GM23338 (cell line): ENCODE data around the gene RSRC1. TPM values are rescaled to one million over a fixed set of nuclear protein-coding genes. Genes with fewer than 3 reads are reported as not detected.

Source experiments
- ATAC-seq: fragments of 200-7000 bp; cut with Tn5 transposase; 3 replicates; pipeline ENCODE4 v1.9.1; 2020
- DNase-seq: peaks from one replicate; pipeline ENCODE4 v3.0.0-alpha.2; 2015; ENCODE audit warnings: low spot score
- H2AFZ ChIP-seq: fragments of 200-600 bp; sonication (generic); 2 replicates; pipeline ENCODE4 v1.8.0; 2016; ENCODE audit warnings: antibody characterized with exemption, mild to moderate bottlenecking, moderate library complexity
- H3F3A ChIP-seq: fragments of 200-600 bp; sonication (generic); replicated peaks from 2 replicates; pipeline ENCODE4 v1.8.0; 2017; ENCODE audit warnings: antibody characterized with exemption, mixed run types, low read depth
- H3K27ac ChIP-seq: fragments of 200-600 bp; sonication (generic); 2 replicates; pipeline ENCODE4 v1.6.1; 2016; ENCODE audit warnings: low read depth
- H3K27me3 ChIP-seq: fragments of 200-600 bp; sonication (generic); 2 replicates; pipeline ENCODE4 v1.8.0; 2016; ENCODE audit warnings: mild to moderate bottlenecking, mixed run types, moderate library complexity; ENCODE audit not compliant: insufficient read depth
- H3K36me3 ChIP-seq: fragments of 200-600 bp; sonication (generic); 2 replicates; pipeline ENCODE4 v1.8.0; 2016; ENCODE audit warnings: mild to moderate bottlenecking; ENCODE audit not compliant: insufficient read depth
- H3K4me1 ChIP-seq: fragments of 200-600 bp; sonication (generic); 2 replicates; pipeline ENCODE4 v1.8.0; 2016; ENCODE audit warnings: mild to moderate bottlenecking, moderate library complexity; ENCODE audit not compliant: insufficient read depth
- H3K4me2 ChIP-seq: fragments of 200-600 bp; sonication (generic); 2 replicates; pipeline ENCODE4 v1.7.1; 2017; ENCODE audit warnings: mixed run types
- H3K4me3 ChIP-seq: fragments of 200-600 bp; sonication (generic); 2 replicates; pipeline ENCODE4 v1.6.1; 2016; ENCODE audit warnings: mixed run types
- H3K79me2 ChIP-seq: fragments of 200-600 bp; sonication (generic); replicated peaks from 2 replicates; pipeline ENCODE4 v1.8.0; 2017; ENCODE audit warnings: mild to moderate bottlenecking; ENCODE audit not compliant: insufficient read depth
- H3K9me2 ChIP-seq: fragments of 200-600 bp; sonication (generic); 2 replicates; pipeline ENCODE4 v1.8.0; 2017; ENCODE audit not compliant: insufficient read depth
- H4K20me1 ChIP-seq: fragments of 200-600 bp; sonication (generic); replicated peaks from 2 replicates; pipeline ENCODE4 v1.8.0; 2017; ENCODE audit warnings: mild to moderate bottlenecking; ENCODE audit not compliant: insufficient read depth
- H3K27ac Mint-ChIP-seq: 2 replicates; pipeline ENCODE4 v1.8.0; 2020; ENCODE audit warnings: inconsistent platforms, mild to moderate bottlenecking, moderate library complexity, mixed read lengths
- H3K27me3 Mint-ChIP-seq: 3 replicates; pipeline ENCODE4 v1.8.0; 2022; ENCODE audit warnings: low read depth, mild to moderate bottlenecking, moderate library complexity, mixed read lengths, inconsistent platforms; ENCODE audit not compliant: insufficient read depth, poor library complexity
- H3K36me3 Mint-ChIP-seq: 3 replicates; pipeline ENCODE4 v1.8.0; 2021; ENCODE audit warnings: low read depth, mild to moderate bottlenecking, inconsistent platforms, moderate library complexity, mixed read lengths
- H3K4me1 Mint-ChIP-seq: 3 replicates; pipeline ENCODE4 v1.8.0; 2020; ENCODE audit warnings: mild to moderate bottlenecking, inconsistent platforms, mixed read lengths
- H3K4me3 Mint-ChIP-seq: 3 replicates; pipeline ENCODE4 v1.8.0; 2021; ENCODE audit warnings: moderate library complexity, mild to moderate bottlenecking, inconsistent platforms, mixed read lengths
- H3K9me3 Mint-ChIP-seq: 3 replicates; pipeline ENCODE4 v1.8.0; 2020; ENCODE audit warnings: moderate library complexity, mild to moderate bottlenecking, inconsistent platforms, mixed read lengths
- EZH2 ChIP-seq: fragments of 200-600 bp; sonication (generic); IDR thresholded peaks from one replicate; pipeline ENCODE4 v1.8.0; 2017; ENCODE audit warnings: antibody characterized with exemption, mild to moderate bottlenecking, low read depth; ENCODE audit not compliant: unreplicated experiment
- STAT1 ChIP-seq: IDR thresholded peaks from one replicate; pipeline ENCODE4 v1.6.1; 2016; ENCODE audit warnings: antibody characterized with exemption; ENCODE audit not compliant: unreplicated experiment
- ZNF114 ChIP-seq: fragments of 250-450 bp; sonication (Bioruptor Pico); IDR thresholded peaks from 2 replicates; pipeline ENCODE4 v1.5.0; 2020; ENCODE audit warnings: mild to moderate bottlenecking, moderate library complexity
- ZNF331 ChIP-seq: fragments of 250-450 bp; sonication (Bioruptor Pico); IDR thresholded peaks from 2 replicates; pipeline ENCODE4 v1.5.0; 2020; ENCODE audit warnings: low read depth, mild to moderate bottlenecking, moderate library complexity
- polyA plus RNA-seq: library from polyadenylated mRNA; unstranded; fragments of >200 nt; fragmentation: Nextera tagmentation; extraction: Ambion mirVana; gene quantifications from 2 replicates; pipeline ENCODE4 v1.2.1, GENCODE V29; 2016
- total RNA-seq: library from RNA; depleted of rRNA; stranded (reverse); fragments of >200 nt; shearing (Covaris generic); gene quantifications from 2 replicates; pipeline ENCODE4 v1.2.3, GENCODE V29; 2014
- TF ChIP-seq, protein P1 (sequence below), 2 experiments: fragments of 200-600 bp in 1 of 2; sonication (generic) in 1 of 2; conservative IDR thresholded peaks; 2 replicates each; pipeline versions ENCODE4 v1.5.1 to v1.6.1; 2016 to 2017; ENCODE audit warnings: antibody characterized with exemption in 2 of 2, low read depth in 2 of 2, mild to moderate bottlenecking in 2 of 2, moderate library complexity in 1 of 2
- TF ChIP-seq, protein P2 (sequence below): fragments of 250-450 bp; sonication (Bioruptor Pico); IDR thresholded peaks from 2 replicates; pipeline ENCODE4 v1.5.0; 2020; ENCODE audit warnings: mild to moderate bottlenecking, moderate library complexity
- TF ChIP-seq, protein P3 (sequence below): IDR thresholded peaks from one replicate; pipeline ENCODE4 v1.6.1; 2018; ENCODE audit warnings: antibody characterized with exemption; ENCODE audit not compliant: unreplicated experiment

Gene RSRC1
- total and polyA plus RNA-seq, 2 experiments from 2014 or later: 32.5 to 76.8 TPM

DNA sequence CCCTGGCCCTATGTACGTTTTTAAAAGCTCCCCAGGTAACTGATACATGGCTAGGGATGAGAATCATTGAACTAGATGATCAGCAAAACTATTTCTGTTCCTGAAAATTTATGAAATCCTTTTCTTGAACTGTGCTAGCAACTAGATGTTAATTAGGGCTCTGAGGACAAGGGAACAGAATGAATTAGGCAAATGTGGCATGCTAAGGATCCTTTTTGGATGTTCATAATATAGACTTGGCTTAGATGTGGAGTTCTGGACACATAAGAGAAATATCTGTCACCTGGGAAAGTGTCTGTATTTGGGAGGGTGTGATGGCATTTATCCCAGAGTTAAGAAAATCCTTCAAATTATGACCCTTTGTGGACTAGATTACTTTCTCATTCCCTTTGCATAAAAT is 71.2 kb downstream of the RSRC1 start:
- Mint-ChIP-seq H3K27me3 (peaks cover 3% of the 10 kb centered on the region), H3K36me3 (peaks cover 6% of the 10 kb centered on the region; the same call in 1 of the 3 replicates), H3K4me3 (no peak overlapping the region), H3K9me3 (no peaks in the 10 kb centered on the region; the same call in 2 of the 3 replicates), H3K27ac (no peak overlapping the region), H3K4me1 (no peaks in the 10 kb centered on the region)
- DNase-seq (no peak), ATAC-seq (no peak)
- no peak for TF ChIP-seq EZH2
- TF ChIP-seq ZNF114 (CRISPR knock-in tag): no peak
- no peak for TF ChIP-seq STAT1
- TF ChIP-seq, protein P1, sequence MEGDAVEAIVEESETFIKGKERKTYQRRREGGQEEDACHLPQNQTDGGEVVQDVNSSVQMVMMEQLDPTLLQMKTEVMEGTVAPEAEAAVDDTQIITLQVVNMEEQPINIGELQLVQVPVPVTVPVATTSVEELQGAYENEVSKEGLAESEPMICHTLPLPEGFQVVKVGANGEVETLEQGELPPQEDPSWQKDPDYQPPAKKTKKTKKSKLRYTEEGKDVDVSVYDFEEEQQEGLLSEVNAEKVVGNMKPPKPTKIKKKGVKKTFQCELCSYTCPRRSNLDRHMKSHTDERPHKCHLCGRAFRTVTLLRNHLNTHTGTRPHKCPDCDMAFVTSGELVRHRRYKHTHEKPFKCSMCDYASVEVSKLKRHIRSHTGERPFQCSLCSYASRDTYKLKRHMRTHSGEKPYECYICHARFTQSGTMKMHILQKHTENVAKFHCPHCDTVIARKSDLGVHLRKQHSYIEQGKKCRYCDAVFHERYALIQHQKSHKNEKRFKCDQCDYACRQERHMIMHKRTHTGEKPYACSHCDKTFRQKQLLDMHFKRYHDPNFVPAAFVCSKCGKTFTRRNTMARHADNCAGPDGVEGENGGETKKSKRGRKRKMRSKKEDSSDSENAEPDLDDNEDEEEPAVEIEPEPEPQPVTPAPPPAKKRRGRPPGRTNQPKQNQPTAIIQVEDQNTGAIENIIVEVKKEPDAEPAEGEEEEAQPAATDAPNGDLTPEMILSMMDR (conservative IDR thresholded peaks at IDR 0.05; ENCODE audit: low read depth in 2 of 2): no peak
- TF ChIP-seq, protein P2, sequence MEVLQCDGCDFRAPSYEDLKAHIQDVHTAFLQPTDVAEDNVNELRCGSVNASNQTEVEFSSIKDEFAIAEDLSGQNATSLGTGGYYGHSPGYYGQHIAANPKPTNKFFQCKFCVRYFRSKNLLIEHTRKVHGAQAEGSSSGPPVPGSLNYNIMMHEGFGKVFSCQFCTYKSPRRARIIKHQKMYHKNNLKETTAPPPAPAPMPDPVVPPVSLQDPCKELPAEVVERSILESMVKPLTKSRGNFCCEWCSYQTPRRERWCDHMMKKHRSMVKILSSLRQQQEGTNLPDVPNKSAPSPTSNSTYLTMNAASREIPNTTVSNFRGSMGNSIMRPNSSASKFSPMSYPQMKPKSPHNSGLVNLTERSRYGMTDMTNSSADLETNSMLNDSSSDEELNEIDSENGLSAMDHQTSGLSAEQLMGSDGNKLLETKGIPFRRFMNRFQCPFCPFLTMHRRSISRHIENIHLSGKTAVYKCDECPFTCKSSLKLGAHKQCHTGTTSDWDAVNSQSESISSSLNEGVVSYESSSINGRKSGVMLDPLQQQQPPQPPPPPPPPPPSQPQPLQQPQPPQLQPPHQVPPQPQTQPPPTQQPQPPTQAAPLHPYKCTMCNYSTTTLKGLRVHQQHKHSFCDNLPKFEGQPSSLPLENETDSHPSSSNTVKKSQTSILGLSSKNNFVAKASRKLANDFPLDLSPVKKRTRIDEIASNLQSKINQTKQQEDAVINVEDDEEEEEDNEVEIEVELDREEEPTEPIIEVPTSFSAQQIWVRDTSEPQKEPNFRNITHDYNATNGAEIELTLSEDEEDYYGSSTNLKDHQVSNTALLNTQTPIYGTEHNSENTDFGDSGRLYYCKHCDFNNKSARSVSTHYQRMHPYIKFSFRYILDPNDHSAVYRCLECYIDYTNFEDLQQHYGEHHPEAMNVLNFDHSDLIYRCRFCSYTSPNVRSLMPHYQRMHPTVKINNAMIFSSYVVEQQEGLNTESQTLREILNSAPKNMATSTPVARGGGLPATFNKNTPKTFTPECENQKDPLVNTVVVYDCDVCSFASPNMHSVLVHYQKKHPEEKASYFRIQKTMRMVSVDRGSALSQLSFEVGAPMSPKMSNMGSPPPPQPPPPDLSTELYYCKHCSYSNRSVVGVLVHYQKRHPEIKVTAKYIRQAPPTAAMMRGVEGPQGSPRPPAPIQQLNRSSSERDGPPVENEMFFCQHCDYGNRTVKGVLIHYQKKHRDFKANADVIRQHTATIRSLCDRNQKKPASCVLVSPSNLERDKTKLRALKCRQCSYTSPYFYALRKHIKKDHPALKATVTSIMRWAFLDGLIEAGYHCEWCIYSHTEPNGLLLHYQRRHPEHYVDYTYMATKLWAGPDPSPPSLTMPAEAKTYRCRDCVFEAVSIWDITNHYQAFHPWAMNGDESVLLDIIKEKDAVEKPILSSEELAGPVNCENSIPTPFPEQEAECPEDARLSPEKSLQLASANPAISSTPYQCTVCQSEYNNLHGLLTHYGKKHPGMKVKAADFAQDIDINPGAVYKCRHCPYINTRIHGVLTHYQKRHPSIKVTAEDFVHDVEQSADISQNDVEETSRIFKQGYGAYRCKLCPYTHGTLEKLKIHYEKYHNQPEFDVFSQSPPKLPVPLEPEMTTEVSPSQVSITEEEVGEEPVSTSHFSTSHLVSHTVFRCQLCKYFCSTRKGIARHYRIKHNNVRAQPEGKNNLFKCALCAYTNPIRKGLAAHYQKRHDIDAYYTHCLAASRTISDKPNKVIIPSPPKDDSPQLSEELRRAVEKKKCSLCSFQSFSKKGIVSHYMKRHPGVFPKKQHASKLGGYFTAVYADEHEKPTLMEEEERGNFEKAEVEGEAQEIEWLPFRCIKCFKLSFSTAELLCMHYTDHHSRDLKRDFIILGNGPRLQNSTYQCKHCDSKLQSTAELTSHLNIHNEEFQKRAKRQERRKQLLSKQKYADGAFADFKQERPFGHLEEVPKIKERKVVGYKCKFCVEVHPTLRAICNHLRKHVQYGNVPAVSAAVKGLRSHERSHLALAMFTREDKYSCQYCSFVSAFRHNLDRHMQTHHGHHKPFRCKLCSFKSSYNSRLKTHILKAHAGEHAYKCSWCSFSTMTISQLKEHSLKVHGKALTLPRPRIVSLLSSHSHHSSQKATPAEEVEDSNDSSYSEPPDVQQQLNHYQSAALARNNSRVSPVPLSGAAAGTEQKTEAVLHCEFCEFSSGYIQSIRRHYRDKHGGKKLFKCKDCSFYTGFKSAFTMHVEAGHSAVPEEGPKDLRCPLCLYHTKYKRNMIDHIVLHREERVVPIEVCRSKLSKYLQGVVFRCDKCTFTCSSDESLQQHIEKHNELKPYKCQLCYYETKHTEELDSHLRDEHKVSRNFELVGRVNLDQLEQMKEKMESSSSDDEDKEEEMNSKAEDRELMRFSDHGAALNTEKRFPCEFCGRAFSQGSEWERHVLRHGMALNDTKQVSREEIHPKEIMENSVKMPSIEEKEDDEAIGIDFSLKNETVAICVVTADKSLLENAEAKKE (CRISPR knock-in tag): no peak
- TF ChIP-seq, protein P3, sequence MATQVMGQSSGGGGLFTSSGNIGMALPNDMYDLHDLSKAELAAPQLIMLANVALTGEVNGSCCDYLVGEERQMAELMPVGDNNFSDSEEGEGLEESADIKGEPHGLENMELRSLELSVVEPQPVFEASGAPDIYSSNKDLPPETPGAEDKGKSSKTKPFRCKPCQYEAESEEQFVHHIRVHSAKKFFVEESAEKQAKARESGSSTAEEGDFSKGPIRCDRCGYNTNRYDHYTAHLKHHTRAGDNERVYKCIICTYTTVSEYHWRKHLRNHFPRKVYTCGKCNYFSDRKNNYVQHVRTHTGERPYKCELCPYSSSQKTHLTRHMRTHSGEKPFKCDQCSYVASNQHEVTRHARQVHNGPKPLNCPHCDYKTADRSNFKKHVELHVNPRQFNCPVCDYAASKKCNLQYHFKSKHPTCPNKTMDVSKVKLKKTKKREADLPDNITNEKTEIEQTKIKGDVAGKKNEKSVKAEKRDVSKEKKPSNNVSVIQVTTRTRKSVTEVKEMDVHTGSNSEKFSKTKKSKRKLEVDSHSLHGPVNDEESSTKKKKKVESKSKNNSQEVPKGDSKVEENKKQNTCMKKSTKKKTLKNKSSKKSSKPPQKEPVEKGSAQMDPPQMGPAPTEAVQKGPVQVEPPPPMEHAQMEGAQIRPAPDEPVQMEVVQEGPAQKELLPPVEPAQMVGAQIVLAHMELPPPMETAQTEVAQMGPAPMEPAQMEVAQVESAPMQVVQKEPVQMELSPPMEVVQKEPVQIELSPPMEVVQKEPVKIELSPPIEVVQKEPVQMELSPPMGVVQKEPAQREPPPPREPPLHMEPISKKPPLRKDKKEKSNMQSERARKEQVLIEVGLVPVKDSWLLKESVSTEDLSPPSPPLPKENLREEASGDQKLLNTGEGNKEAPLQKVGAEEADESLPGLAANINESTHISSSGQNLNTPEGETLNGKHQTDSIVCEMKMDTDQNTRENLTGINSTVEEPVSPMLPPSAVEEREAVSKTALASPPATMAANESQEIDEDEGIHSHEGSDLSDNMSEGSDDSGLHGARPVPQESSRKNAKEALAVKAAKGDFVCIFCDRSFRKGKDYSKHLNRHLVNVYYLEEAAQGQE: no peak
- no peak for TF ChIP-seq ZNF331
- Histone ChIP-seq H4K20me1 (no peaks in the 10 kb centered on the region), H2AFZ (no peak overlapping the region), H3F3A (no peaks in the 10 kb centered on the region), H3K9me2 (no peaks in the 10 kb centered on the region), H3K27ac (no peak overlapping the region), H3K4me1 (no peaks in the 10 kb centered on the region), H3K79me2 (no peaks in the 10 kb centered on the region), H3K36me3 (no peaks in the 10 kb centered on the region), H3K27me3 (no peaks in the 10 kb centered on the region), H3K4me2 (no peak overlapping the region), H3K4me3 (no peak overlapping the region)
